ENCODE data around the gene MYO7B. TPM values are rescaled to one million over a fixed set of nuclear protein-coding genes. Genes with fewer than 3 reads are reported as not detected.

The MYO7B gene
- total and polyA plus RNA-seq, 8 donors = under 0.01 to 155 (median 0.48) TPM; not detected in 2

GRCh38 chr2:127637236-127637630 lies 101.8 kb downstream of the MYO7B start:
- 10 to 89% (median 78%) methylated on average over 2 to 13 of the region's 13 CpGs for WGBS, 5 donors
- DNase-seq = no peak
- Histone ChIP-seq H3K36me3 (peaks cover 0 to 32% (median 13%) of the 10 kb centered on the region in 4 donors), H3K27me3 (no peaks in the 10 kb centered on the region), H3K27ac (peak overlapping the region; percentile 1 to 90 (median 76)), H3K4me1 (peaks cover 18 to 73% (median 47%) of the 10 kb centered on the region in 4 donors), H3K9me3 (no peaks in the 10 kb centered on the region), H3K4me3 (no peak overlapping the region)
- TF ChIP-seq EP300 (IDR thresholded peaks at IDR 0.05) = no peak
- no peak for TF ChIP-seq POLR2A (IDR thresholded peaks at IDR 0.05)
- TF ChIP-seq, protein P1, sequence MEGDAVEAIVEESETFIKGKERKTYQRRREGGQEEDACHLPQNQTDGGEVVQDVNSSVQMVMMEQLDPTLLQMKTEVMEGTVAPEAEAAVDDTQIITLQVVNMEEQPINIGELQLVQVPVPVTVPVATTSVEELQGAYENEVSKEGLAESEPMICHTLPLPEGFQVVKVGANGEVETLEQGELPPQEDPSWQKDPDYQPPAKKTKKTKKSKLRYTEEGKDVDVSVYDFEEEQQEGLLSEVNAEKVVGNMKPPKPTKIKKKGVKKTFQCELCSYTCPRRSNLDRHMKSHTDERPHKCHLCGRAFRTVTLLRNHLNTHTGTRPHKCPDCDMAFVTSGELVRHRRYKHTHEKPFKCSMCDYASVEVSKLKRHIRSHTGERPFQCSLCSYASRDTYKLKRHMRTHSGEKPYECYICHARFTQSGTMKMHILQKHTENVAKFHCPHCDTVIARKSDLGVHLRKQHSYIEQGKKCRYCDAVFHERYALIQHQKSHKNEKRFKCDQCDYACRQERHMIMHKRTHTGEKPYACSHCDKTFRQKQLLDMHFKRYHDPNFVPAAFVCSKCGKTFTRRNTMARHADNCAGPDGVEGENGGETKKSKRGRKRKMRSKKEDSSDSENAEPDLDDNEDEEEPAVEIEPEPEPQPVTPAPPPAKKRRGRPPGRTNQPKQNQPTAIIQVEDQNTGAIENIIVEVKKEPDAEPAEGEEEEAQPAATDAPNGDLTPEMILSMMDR (IDR thresholded peaks at IDR 0.05) = no peak
- intact Hi-C loops (cut with DNase I; ENCODE audit: low total_unique reads) = no loop called here

DNA sequence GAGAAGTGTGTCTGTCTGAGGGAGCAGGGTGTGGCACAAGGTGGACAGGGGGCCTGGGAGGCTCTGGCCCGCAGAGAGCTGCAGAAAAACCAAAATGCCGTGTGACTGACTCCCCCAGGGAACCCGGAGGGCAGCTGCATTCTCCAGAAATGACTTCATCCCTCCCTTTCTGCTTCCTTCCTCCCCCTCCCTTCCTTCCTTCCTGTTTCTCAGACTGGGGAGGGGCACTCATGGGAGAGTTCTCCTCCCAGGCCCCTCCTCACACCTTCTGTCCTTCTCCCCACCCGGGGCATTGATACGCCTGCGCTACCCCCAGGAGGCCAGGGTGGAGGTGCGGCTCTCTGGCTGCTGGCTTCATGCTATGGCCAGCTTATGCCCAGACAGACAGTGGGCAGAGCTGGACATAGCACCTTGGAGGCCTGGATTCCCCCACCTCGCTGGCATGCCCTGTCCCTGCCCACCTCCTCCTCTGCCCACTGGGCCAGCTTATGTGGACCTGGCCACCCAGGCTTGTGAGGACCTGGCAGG lies 102.3 kb downstream of the MYO7B start:
- 27 to 39% (median 33%) methylated on average over 7 to 8 of the region's 8 CpGs for WGBS, 5 donors
- peak in 1 of 2 donors; percentile 88 for DNase-seq
- Histone ChIP-seq H3K9me3 (no peaks in the 10 kb centered on the region), H3K27ac (peak overlapping the region; percentile 1 to 90 (median 76)), H3K4me3 (no peak overlapping the region), H3K36me3 (peaks cover 0 to 32% (median 16%) of the 10 kb centered on the region in 4 donors), H3K4me1 (peaks cover 18 to 75% (median 48%) of the 10 kb centered on the region in 4 donors), H3K27me3 (no peaks in the 10 kb centered on the region)
- TF ChIP-seq POLR2A (IDR thresholded peaks at IDR 0.05) (no peak), POLR2AphosphoS5 (IDR thresholded peaks at IDR 0.05) (no peak), EP300 (IDR thresholded peaks at IDR 0.05) (no peak)
- TF ChIP-seq, protein P1 (IDR thresholded peaks at IDR 0.05) = no peak
- intact Hi-C loops (cut with DNase I; ENCODE audit: low total_unique reads) = no loop called here

GRCh38 chr2:127638361-127639110 lies 103.1 kb downstream of the MYO7B start:
- TF ChIP-seq, protein P1 (IDR thresholded peaks at IDR 0.05) = no peak
- TF ChIP-seq POLR2A (IDR thresholded peaks at IDR 0.05) (no peak), POLR2AphosphoS5 (IDR thresholded peaks at IDR 0.05) (no peak), EP300 (IDR thresholded peaks at IDR 0.05) (no peak)
- 41 to 77% (median 52%) methylated on average over 5 to 23 of the region's 23 CpGs for WGBS, 5 donors
- H3K4me3 ChIP-seq = peak overlapping the region in 1 of 4 donors; percentile 17
- peak overlapping the region in 4 of 5 donors; percentile 71 to 90 (median 82) for H3K27ac ChIP-seq
- peaks cover 18 to 75% (median 44%) of the 10 kb centered on the region in 4 donors for H3K4me1 ChIP-seq
- H3K36me3 ChIP-seq = peaks cover 0 to 33% (median 16%) of the 10 kb centered on the region in 4 donors
- intact Hi-C loops (cut with DNase I; ENCODE audit: low total_unique reads) = no loop called here
- no peaks in the 10 kb centered on the region for H3K9me3 ChIP-seq
- no peaks in the 10 kb centered on the region for H3K27me3 ChIP-seq
- peak; percentile 32 to 89 for DNase-seq

DNA sequence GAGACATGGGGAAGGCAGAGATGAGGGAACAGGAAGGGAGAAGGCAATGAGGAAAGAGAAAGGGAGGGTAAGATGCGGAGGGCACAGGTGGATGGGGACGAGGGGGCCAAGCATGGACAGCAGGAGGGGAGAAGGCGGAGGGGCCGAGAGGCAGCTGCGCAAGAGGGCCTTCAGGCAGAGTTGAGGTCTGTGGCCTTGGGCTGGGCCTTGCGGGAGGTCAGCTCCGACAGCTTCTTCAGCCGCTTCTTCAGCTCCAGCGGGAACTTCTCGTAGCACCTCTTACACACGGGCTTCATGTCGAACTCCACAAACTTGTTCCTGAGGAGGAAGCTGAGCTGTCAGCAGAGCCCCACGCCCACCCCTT lies 103.6 kb downstream of the MYO7B start:
- H3K4me1 ChIP-seq = peaks cover 18 to 75% (median 41%) of the 10 kb centered on the region in 4 donors
- H3K36me3 ChIP-seq = peaks cover 0 to 33% (median 16%) of the 10 kb centered on the region in 4 donors
- no peak for DNase-seq
- H3K9me3 ChIP-seq = no peaks in the 10 kb centered on the region
- TF ChIP-seq POLR2A (IDR thresholded peaks at IDR 0.05) (no peak), POLR2AphosphoS5 (IDR thresholded peaks at IDR 0.05) (no peak), EP300 (IDR thresholded peaks at IDR 0.05) (no peak)
- TF ChIP-seq, protein P1 (IDR thresholded peaks at IDR 0.05) = no peak
- WGBS, 5 donors = 88 to 93% (median 93%) methylated on average over 13 of the region's 13 CpGs
- H3K27ac ChIP-seq = peak overlapping the region in 4 of 5 donors; percentile 71 to 90 (median 82)
- intact Hi-C loops (cut with DNase I; ENCODE audit: low total_unique reads) = no loop called here
- H3K27me3 ChIP-seq = no peaks in the 10 kb centered on the region
- H3K4me3 ChIP-seq = no peak overlapping the region

Data from stomach (tissue), 9 donors.